Measurements from ENCODE around the gene SORBS1.

Gene SORBS1

GRCh38 chr10:95426482-95426881, 134.7 kb downstream of the SORBS1 start:
- H3K9me2 ChIP-seq (replicated peaks; ENCODE audit: insufficient read depth, low read length) = no peaks in the 10 kb centered on the region
- no peaks in the 10 kb centered on the region for H3K9me3 ChIP-seq (ENCODE audit: insufficient read depth, low read length)
- H4K20me1 ChIP-seq (ENCODE audit: low read depth, low read length) = no peaks in the 10 kb centered on the region
- no peak overlapping the region for H2AFZ ChIP-seq (ENCODE audit: low read depth, low read length, severe bottlenecking)
- no peaks in the 10 kb centered on the region for H3K79me2 ChIP-seq (ENCODE audit: insufficient read depth, low read length)
- H3K36me3 ChIP-seq (ENCODE audit: low read length) = no peaks in the 10 kb centered on the region
- H3K9ac ChIP-seq (ENCODE audit: low read length) = no peak overlapping the region
- H3K4me3 ChIP-seq (ENCODE audit: insufficient read depth, low read length, poor library complexity, severe bottlenecking) = no peak overlapping the region
- no peaks in the 10 kb centered on the region for H3K27me3 ChIP-seq (ENCODE audit: low read length)
- no peak overlapping the region for H3K4me2 ChIP-seq (ENCODE audit: low read depth, low read length, poor library complexity, severe bottlenecking)
- TF ChIP-seq CTCF (IDR thresholded peaks at IDR 0.05; ENCODE audit: insufficient read depth, low read length, poor library complexity, severe bottlenecking) = no peak
- TF ChIP-seq EZH2phosphoT487 (conservative IDR thresholded peaks at IDR 0.05; ENCODE audit: low read length) = no peak
- no peaks in the 10 kb centered on the region for H3F3A ChIP-seq (ENCODE audit: insufficient read depth)
- H3K27ac ChIP-seq (ENCODE audit: low read depth, low read length) = no peak overlapping the region

GRCh38 chr10:95425592-95426465, 135.3 kb downstream of the SORBS1 start:
- no peak overlapping the region for H3K4me3 ChIP-seq (ENCODE audit: insufficient read depth, low read length, poor library complexity, severe bottlenecking)
- H3K9ac ChIP-seq (ENCODE audit: low read length) = no peak overlapping the region
- no peaks in the 10 kb centered on the region for H3K27me3 ChIP-seq (ENCODE audit: low read length)
- H3K79me2 ChIP-seq (ENCODE audit: insufficient read depth, low read length) = no peaks in the 10 kb centered on the region
- H3K27ac ChIP-seq (ENCODE audit: low read depth, low read length) = no peak overlapping the region
- H3F3A ChIP-seq (ENCODE audit: insufficient read depth) = no peaks in the 10 kb centered on the region
- H3K9me3 ChIP-seq (ENCODE audit: insufficient read depth, low read length) = no peaks in the 10 kb centered on the region
- no peaks in the 10 kb centered on the region for H3K36me3 ChIP-seq (ENCODE audit: low read length)
- no peaks in the 10 kb centered on the region for H3K9me2 ChIP-seq (replicated peaks; ENCODE audit: insufficient read depth, low read length)
- no peak overlapping the region for H2AFZ ChIP-seq (ENCODE audit: low read depth, low read length, severe bottlenecking)
- TF ChIP-seq EZH2phosphoT487 (conservative IDR thresholded peaks at IDR 0.05; ENCODE audit: low read length) (no peak), CTCF (IDR thresholded peaks at IDR 0.05; ENCODE audit: insufficient read depth, low read length, poor library complexity, severe bottlenecking) (no peak)
- H3K4me2 ChIP-seq (ENCODE audit: low read depth, low read length, poor library complexity, severe bottlenecking) = no peak overlapping the region
- H4K20me1 ChIP-seq (ENCODE audit: low read depth, low read length) = no peaks in the 10 kb centered on the region

- no peak overlapping the region for H2AFZ ChIP-seq (ENCODE audit: low read depth, low read length, severe bottlenecking)
- H3K9me2 ChIP-seq (replicated peaks; ENCODE audit: insufficient read depth, low read length) = no peaks in the 10 kb centered on the region
- H3K79me2 ChIP-seq (ENCODE audit: insufficient read depth, low read length) = no peaks in the 10 kb centered on the region
- no peaks in the 10 kb centered on the region for H3K9me3 ChIP-seq (ENCODE audit: insufficient read depth, low read length)
- H3K36me3 ChIP-seq (ENCODE audit: low read length) = no peaks in the 10 kb centered on the region
- H3K27me3 ChIP-seq (ENCODE audit: low read length) = no peaks in the 10 kb centered on the region
- no peaks in the 10 kb centered on the region for H4K20me1 ChIP-seq (ENCODE audit: low read depth, low read length)
- TF ChIP-seq CTCF (IDR thresholded peaks at IDR 0.05; ENCODE audit: insufficient read depth, low read length, poor library complexity, severe bottlenecking) (no peak), EZH2phosphoT487 (conservative IDR thresholded peaks at IDR 0.05; ENCODE audit: low read length) (no peak)
- no peak overlapping the region for H3K4me3 ChIP-seq (ENCODE audit: insufficient read depth, low read length, poor library complexity, severe bottlenecking)
- no peak overlapping the region for H3K9ac ChIP-seq (ENCODE audit: low read length)
- no peak overlapping the region for H3K4me2 ChIP-seq (ENCODE audit: low read depth, low read length, poor library complexity, severe bottlenecking)
- no peaks in the 10 kb centered on the region for H3F3A ChIP-seq (ENCODE audit: insufficient read depth)
- no peak overlapping the region for H3K27ac ChIP-seq (ENCODE audit: low read depth, low read length)
Observed at GRCh38 chr10:95423164-95424005, 137.8 kb downstream of the SORBS1 start.

Measured in SU-DHL-6 (cell line).